ENCODE results near the gene FDX1.

GRCh38 chr11:110380836-110381622 lies 48.7 kb upstream of the FDX1 start:
- TF ChIP-seq CTCF (conservative IDR thresholded peaks at IDR 0.05) = no peak
- TF ChIP-seq EZH2 (IDR thresholded peaks at IDR 0.05; ENCODE audit: low read depth) = no peak

All from PC-9 (cell line).